ENCODE results near the gene TECTA. TPM values are rescaled to one million over a fixed set of nuclear protein-coding genes. Genes with fewer than 3 reads are reported as not detected.

Gene TECTA
- polyA plus RNA-seq, 1 donor (not counting 4 experiments of a cell fraction or from before 2014, with no cell fraction given): 0.17 TPM

DNA sequence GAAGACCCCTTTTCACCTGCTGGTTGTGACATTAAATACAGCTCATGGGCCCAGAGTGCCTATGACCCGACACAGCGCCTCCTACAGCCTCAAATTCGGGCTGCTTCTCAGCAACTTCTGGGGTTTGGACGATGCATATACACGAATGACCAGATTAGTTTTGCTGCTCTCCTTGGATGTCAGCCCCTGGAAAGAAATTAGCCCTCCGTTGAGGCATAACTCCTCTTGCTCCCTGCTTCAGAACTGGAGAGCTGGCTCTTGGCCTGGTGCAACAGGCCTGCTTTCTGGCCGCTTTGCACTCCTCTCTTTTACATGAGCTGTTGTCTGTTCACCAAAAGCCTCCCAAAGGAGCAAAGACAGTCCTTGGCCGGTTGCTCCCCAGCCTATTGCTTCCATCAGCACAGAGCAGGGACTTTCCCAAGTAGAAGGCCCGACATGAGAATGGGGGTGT lies 3.3 kb downstream of the TECTA start:
- Histone ChIP-seq H3K4me2 (ENCODE audit: control insufficient read depth, extremely low read depth, insufficient read depth, low read depth, low read length) (no peak overlapping the region), H3K27ac (ENCODE audit: control insufficient read depth, insufficient read depth, low read length) (no peak overlapping the region), H3K9ac (ENCODE audit: control insufficient read depth, extremely low read depth, insufficient read depth, low read length) (no peak overlapping the region), H3K27me3 (ENCODE audit: control insufficient read depth, extremely low read depth, insufficient read depth, low read length) (peaks cover 9% of the 10 kb centered on the region), H3K9me3 (ENCODE audit: control insufficient read depth, low read depth, low read length) (no peaks in the 10 kb centered on the region), H3K4me1 (ENCODE audit: control insufficient read depth, extremely low read depth, insufficient read depth, low read length) (no peaks in the 10 kb centered on the region), H2AFZ (ENCODE audit: control insufficient read depth, low read length) (no peak overlapping the region), H3K9me1 (ENCODE audit: control insufficient read depth, extremely low read depth, insufficient read depth, low read length) (no peaks in the 10 kb centered on the region), H3K79me2 (ENCODE audit: control insufficient read depth, insufficient read depth, low read length) (no peaks in the 10 kb centered on the region), H3K36me3 (ENCODE audit: control insufficient read depth in 2 of 2, extremely low read depth in 1 of 2, insufficient read depth in 2 of 2, low read length in 2 of 2) (no peaks in the 10 kb centered on the region), H3K4me3 (ENCODE audit: control insufficient read depth in 2 of 3, extremely low read depth in 1 of 3, insufficient read depth in 2 of 3, low read depth in 1 of 3, low read length in 3 of 3) (no peak overlapping the region), H4K20me1 (ENCODE audit: control insufficient read depth, extremely low read depth, insufficient read depth, low read length) (no peaks in the 10 kb centered on the region)
- no peak for DNase-seq (ENCODE audit: low read depth, low spot score)
- TF ChIP-seq, protein P1, sequence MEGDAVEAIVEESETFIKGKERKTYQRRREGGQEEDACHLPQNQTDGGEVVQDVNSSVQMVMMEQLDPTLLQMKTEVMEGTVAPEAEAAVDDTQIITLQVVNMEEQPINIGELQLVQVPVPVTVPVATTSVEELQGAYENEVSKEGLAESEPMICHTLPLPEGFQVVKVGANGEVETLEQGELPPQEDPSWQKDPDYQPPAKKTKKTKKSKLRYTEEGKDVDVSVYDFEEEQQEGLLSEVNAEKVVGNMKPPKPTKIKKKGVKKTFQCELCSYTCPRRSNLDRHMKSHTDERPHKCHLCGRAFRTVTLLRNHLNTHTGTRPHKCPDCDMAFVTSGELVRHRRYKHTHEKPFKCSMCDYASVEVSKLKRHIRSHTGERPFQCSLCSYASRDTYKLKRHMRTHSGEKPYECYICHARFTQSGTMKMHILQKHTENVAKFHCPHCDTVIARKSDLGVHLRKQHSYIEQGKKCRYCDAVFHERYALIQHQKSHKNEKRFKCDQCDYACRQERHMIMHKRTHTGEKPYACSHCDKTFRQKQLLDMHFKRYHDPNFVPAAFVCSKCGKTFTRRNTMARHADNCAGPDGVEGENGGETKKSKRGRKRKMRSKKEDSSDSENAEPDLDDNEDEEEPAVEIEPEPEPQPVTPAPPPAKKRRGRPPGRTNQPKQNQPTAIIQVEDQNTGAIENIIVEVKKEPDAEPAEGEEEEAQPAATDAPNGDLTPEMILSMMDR (optimal IDR thresholded peaks at IDR 0.05 in 1 of 3, IDR thresholded peaks at IDR 0.05 in 1 of 3, conservative IDR thresholded peaks at IDR 0.05 in 1 of 3; ENCODE audit: extremely low read depth in 1 of 3, insufficient read depth in 2 of 3, low read length in 3 of 3): peak in 1 of 3 experiments; percentile 11
- TF ChIP-seq EZH2 (IDR thresholded peaks at IDR 0.05; ENCODE audit: low read length): no peak
- dilution Hi-C loops (cut with MboI; ENCODE audit: extremely low pct_ligation_motif_present, low sequenced_read_pairs): no loop called here
- FAIRE-seq: no peak

DNA sequence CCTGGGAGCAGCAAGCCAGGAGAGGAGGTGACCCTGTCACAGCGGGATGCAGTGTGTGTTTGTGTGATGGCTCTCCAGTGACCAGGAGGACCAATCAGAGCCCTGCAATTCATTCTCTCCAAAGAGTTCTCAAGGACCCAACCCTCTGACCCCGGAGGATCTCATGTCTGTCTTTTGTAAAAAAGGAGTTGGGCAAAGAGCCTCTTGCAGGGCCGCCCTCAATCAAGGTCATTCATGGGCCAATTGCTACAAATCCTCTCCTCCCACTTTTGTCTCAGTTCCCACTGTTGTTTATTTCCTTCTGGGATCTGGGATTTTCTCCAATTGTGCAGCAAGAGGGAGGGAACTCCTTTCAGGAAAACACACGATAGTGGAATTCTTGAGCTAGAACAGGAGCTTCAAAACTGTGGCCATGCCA lies 4.0 kb downstream of the TECTA start:
- H3K9ac ChIP-seq (ENCODE audit: control insufficient read depth, extremely low read depth, insufficient read depth, low read length): no peak overlapping the region
- FAIRE-seq: no peak
- TF ChIP-seq EZH2 (IDR thresholded peaks at IDR 0.05; ENCODE audit: low read length): no peak
- TF ChIP-seq, protein P1 (optimal IDR thresholded peaks at IDR 0.05 in 1 of 3, IDR thresholded peaks at IDR 0.05 in 1 of 3, conservative IDR thresholded peaks at IDR 0.05 in 1 of 3; ENCODE audit: extremely low read depth in 1 of 3, insufficient read depth in 2 of 3, low read length in 3 of 3): no peak
- H3K4me3 ChIP-seq (ENCODE audit: control insufficient read depth in 2 of 3, extremely low read depth in 1 of 3, insufficient read depth in 2 of 3, low read depth in 1 of 3, low read length in 3 of 3): no peak overlapping the region
- no peak overlapping the region for H3K27ac ChIP-seq (ENCODE audit: control insufficient read depth, insufficient read depth, low read length)
- H3K36me3 ChIP-seq (ENCODE audit: control insufficient read depth in 2 of 2, extremely low read depth in 1 of 2, insufficient read depth in 2 of 2, low read length in 2 of 2): no peaks in the 10 kb centered on the region
- no peaks in the 10 kb centered on the region for H3K4me1 ChIP-seq (ENCODE audit: control insufficient read depth, extremely low read depth, insufficient read depth, low read length)
- H3K27me3 ChIP-seq (ENCODE audit: control insufficient read depth, extremely low read depth, insufficient read depth, low read length): peaks cover 9% of the 10 kb centered on the region
- dilution Hi-C loops (cut with MboI; ENCODE audit: extremely low pct_ligation_motif_present, low sequenced_read_pairs): no loop called here
- no peaks in the 10 kb centered on the region for H3K9me3 ChIP-seq (ENCODE audit: control insufficient read depth, low read depth, low read length)
- no peak for DNase-seq (ENCODE audit: low read depth, low spot score)
- H3K79me2 ChIP-seq (ENCODE audit: control insufficient read depth, insufficient read depth, low read length): no peaks in the 10 kb centered on the region
- no peak overlapping the region for H2AFZ ChIP-seq (ENCODE audit: control insufficient read depth, low read length)
- H3K9me1 ChIP-seq (ENCODE audit: control insufficient read depth, extremely low read depth, insufficient read depth, low read length): no peaks in the 10 kb centered on the region
- H4K20me1 ChIP-seq (ENCODE audit: control insufficient read depth, extremely low read depth, insufficient read depth, low read length): no peaks in the 10 kb centered on the region
- H3K4me2 ChIP-seq (ENCODE audit: control insufficient read depth, extremely low read depth, insufficient read depth, low read depth, low read length): no peak overlapping the region
